ENCODE measurements around the gene NBEAL2.

The NBEAL2 gene

GRCh38 chr3:46991406-46992165, 12.1 kb downstream of the NBEAL2 start:
- FAIRE-seq (no peak), DNase-seq (ENCODE audit: insufficient read length) (no peak)
- TF ChIP-seq POLR2AphosphoS5 (IDR thresholded peaks at IDR 0.05; ENCODE audit: low read depth, low read length) (0 out of 2 replicates have a peak, but pooled peaks have one; percentile 48), TAF1 (IDR thresholded peaks at IDR 0.05; ENCODE audit: borderline replicate concordance, low read depth, low read length) (no peak), POLR2A (IDR thresholded peaks at IDR 0.05; ENCODE audit: low read depth, low read length) (no peak)

GRCh38 chr3:46992231-46992630, 12.8 kb downstream of the NBEAL2 start:
- FAIRE-seq (no peak), DNase-seq (ENCODE audit: insufficient read length) (no peak)
- TF ChIP-seq POLR2A (IDR thresholded peaks at IDR 0.05; ENCODE audit: low read depth, low read length): no peak
- no peak for TF ChIP-seq TAF1 (IDR thresholded peaks at IDR 0.05; ENCODE audit: borderline replicate concordance, low read depth, low read length)
- TF ChIP-seq POLR2AphosphoS5 (IDR thresholded peaks at IDR 0.05; ENCODE audit: low read depth, low read length): no peak

- FAIRE-seq: no peak
- TF ChIP-seq TAF1 (IDR thresholded peaks at IDR 0.05; ENCODE audit: borderline replicate concordance, low read depth, low read length) (no peak), POLR2AphosphoS5 (IDR thresholded peaks at IDR 0.05; ENCODE audit: low read depth, low read length) (no peak)
- DNase-seq (ENCODE audit: insufficient read length): no peak
Observed at GRCh38 chr3:46993292-46993691, 13.8 kb downstream of the NBEAL2 start.

GRCh38 chr3:46993986-46994385, 14.5 kb downstream of the NBEAL2 start:
- no peak for TF ChIP-seq POLR2AphosphoS5 (IDR thresholded peaks at IDR 0.05; ENCODE audit: low read depth, low read length)
- TF ChIP-seq POLR2A (IDR thresholded peaks at IDR 0.05; ENCODE audit: low read depth, low read length): no peak
- no peak for TF ChIP-seq TAF1 (IDR thresholded peaks at IDR 0.05; ENCODE audit: borderline replicate concordance, low read depth, low read length)
- FAIRE-seq (no peak), DNase-seq (ENCODE audit: insufficient read length) (no peak)

- DNase-seq (ENCODE audit: insufficient read length): no peak
- TF ChIP-seq TAF1 (IDR thresholded peaks at IDR 0.05; ENCODE audit: borderline replicate concordance, low read depth, low read length) (no peak), POLR2A (IDR thresholded peaks at IDR 0.05; ENCODE audit: low read depth, low read length) (0 out of 2 replicates have a peak, but pooled peaks have one; percentile 2)
- FAIRE-seq: no peak
Observed at GRCh38 chr3:46994801-46995731, 15.6 kb downstream of the NBEAL2 start.

- DNase-seq (ENCODE audit: insufficient read length) (no peak), FAIRE-seq (no peak)
- TF ChIP-seq POLR2AphosphoS5 (IDR thresholded peaks at IDR 0.05; ENCODE audit: low read depth, low read length) (no peak), POLR2A (IDR thresholded peaks at IDR 0.05; ENCODE audit: low read depth, low read length) (peak; percentile 15; the same call in 1 of the 2 replicates), TAF1 (IDR thresholded peaks at IDR 0.05; ENCODE audit: borderline replicate concordance, low read depth, low read length) (no peak)
Observed at GRCh38 chr3:46995901-46996562, 16.6 kb downstream of the NBEAL2 start.

GRCh38 chr3:46996689-46997452, 17.4 kb downstream of the NBEAL2 start:
- DNase-seq (ENCODE audit: insufficient read length) (no peak), FAIRE-seq (no peak)
- TF ChIP-seq POLR2AphosphoS5 (IDR thresholded peaks at IDR 0.05; ENCODE audit: low read depth, low read length) (no peak), POLR2A (IDR thresholded peaks at IDR 0.05; ENCODE audit: low read depth, low read length) (no peak), TAF1 (IDR thresholded peaks at IDR 0.05; ENCODE audit: borderline replicate concordance, low read depth, low read length) (no peak)

GRCh38 chr3:46997453-46998091, 18.1 kb downstream of the NBEAL2 start:
- FAIRE-seq: no peak
- no peak for TF ChIP-seq TAF1 (IDR thresholded peaks at IDR 0.05; ENCODE audit: borderline replicate concordance, low read depth, low read length)
- DNase-seq (ENCODE audit: insufficient read length): no peak

GRCh38 chr3:46998121-46998851, 18.8 kb downstream of the NBEAL2 start:
- TF ChIP-seq POLR2A (IDR thresholded peaks at IDR 0.05; ENCODE audit: low read depth, low read length) (no peak), TAF1 (IDR thresholded peaks at IDR 0.05; ENCODE audit: borderline replicate concordance, low read depth, low read length) (no peak), POLR2AphosphoS5 (IDR thresholded peaks at IDR 0.05; ENCODE audit: low read depth, low read length) (no peak)
- peak; percentile 91 for FAIRE-seq
- peak; percentile 91 for DNase-seq (ENCODE audit: insufficient read length)

Measured in GM12892 (cell line).